GM13976 (cell line): ENCODE measurements around the gene ARL5A.

Experiments used
- DNase-seq: peaks from one replicate; pipeline ENCODE4 v3.0.0; 2012; ENCODE audit warnings: low spot score
- CTCF ChIP-seq: IDR thresholded peaks from 2 replicates; pipeline ENCODE4 v1.5.1; 2012; ENCODE audit warnings: borderline replicate concordance, mild to moderate bottlenecking; ENCODE audit not compliant: insufficient read depth; ENCODE audit errors: extremely low read depth, missing control alignments, control extremely low read depth
- in situ Hi-C: fragments of 300-500 bp; cut with MboI; formaldehyde crosslinking; loops from one replicate; pipeline ENCODE4 v1.12.0; 2022; ENCODE audit warnings: low sequenced_read_pairs, mixed read lengths, inconsistent platforms; ENCODE audit not compliant: unreplicated experiment

Gene ARL5A

GRCh38 chr2:151790689-151791088 is 37.5 kb downstream of the ARL5A start:
- no peak for DNase-seq
- in situ Hi-C loops = no loop called here
- TF ChIP-seq CTCF = no peak

GRCh38 chr2:151789055-151789834 is 39.0 kb downstream of the ARL5A start:
- no peak for DNase-seq
- in situ Hi-C loops = no loop called here

GRCh38 chr2:151786483-151786882 is 41.7 kb downstream of the ARL5A start:
- DNase-seq = no peak
- TF ChIP-seq CTCF = no peak
- in situ Hi-C loops = no loop called here

More at GRCh38 chr2:151789055-151789834, 39.0 kb downstream of the ARL5A start:
- TF ChIP-seq CTCF = no peak

GRCh38 chr2:151786077-151786476 is 42.1 kb downstream of the ARL5A start:
- TF ChIP-seq CTCF = no peak
- no peak for DNase-seq
- in situ Hi-C loops = no loop called here

GRCh38 chr2:151783133-151783520 is 45.1 kb downstream of the ARL5A start:
- no peak for TF ChIP-seq CTCF
- in situ Hi-C loops = no loop called here
- DNase-seq = no peak

GRCh38 chr2:151782378-151783132 is 45.7 kb downstream of the ARL5A start:
- in situ Hi-C loops = no loop called here

More at GRCh38 chr2:151782378-151783132, 45.7 kb downstream of the ARL5A start:
- DNase-seq = no peak
- no peak for TF ChIP-seq CTCF
